ENCODE measurements around the gene PCDHGA2.

DNA sequence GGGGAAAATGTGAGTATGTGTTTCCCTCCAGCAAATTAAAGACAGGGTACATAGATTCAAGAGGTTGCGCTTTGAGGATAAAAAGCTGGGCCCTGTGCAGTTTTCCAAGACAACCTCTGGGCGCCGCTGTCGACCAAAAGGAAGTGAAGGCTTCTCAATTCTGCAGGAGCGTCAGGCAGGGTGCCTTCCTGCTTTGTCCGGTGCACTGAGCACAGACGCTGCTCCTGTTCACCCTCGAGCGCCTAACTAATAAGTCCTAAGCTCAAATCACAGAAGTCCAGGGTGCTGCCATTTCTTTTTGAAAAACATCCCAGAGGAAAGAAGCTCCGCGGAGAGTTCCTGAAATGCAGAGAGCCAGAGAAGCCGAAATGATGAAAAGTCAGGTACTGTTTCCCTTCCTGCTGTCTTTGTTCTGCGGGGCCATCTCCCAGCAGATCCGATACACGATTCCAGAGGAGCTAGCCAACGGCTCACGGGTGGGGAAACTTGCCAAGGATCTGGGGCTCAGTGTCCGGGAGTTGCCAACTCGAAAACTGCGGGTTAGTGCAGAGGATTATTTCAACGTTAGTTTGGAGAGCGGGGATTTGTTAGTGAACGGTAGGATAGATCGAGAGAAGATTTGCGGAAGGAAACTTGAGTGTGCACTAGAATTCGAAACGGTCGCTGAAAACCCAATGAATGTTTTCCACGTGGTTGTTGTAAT, 11.5 kb downstream of the PCDHGA2 start, which contains the start of gene PCDHGB1:
- no peak for TF ChIP-seq POLR2A (IDR thresholded peaks at IDR 0.05)
- TF ChIP-seq, protein P1, sequence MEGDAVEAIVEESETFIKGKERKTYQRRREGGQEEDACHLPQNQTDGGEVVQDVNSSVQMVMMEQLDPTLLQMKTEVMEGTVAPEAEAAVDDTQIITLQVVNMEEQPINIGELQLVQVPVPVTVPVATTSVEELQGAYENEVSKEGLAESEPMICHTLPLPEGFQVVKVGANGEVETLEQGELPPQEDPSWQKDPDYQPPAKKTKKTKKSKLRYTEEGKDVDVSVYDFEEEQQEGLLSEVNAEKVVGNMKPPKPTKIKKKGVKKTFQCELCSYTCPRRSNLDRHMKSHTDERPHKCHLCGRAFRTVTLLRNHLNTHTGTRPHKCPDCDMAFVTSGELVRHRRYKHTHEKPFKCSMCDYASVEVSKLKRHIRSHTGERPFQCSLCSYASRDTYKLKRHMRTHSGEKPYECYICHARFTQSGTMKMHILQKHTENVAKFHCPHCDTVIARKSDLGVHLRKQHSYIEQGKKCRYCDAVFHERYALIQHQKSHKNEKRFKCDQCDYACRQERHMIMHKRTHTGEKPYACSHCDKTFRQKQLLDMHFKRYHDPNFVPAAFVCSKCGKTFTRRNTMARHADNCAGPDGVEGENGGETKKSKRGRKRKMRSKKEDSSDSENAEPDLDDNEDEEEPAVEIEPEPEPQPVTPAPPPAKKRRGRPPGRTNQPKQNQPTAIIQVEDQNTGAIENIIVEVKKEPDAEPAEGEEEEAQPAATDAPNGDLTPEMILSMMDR (IDR thresholded peaks at IDR 0.05), result peak in 1 of 3 donors; percentile 35
- TF ChIP-seq POLR2AphosphoS5 (IDR thresholded peaks at IDR 0.05), result no peak

Measured in breast epithelium (tissue), 3 donors.